GM21447 (cell line): ENCODE results near the gene C3orf22.

Experiments used
- ATAC-seq: cut with Tn5 transposase; IDR thresholded peaks from one replicate; pipeline ENCODE4 v1.9.1; 2021; ENCODE audit not compliant: unreplicated experiment

C3orf22 gene

GRCh38 chr3:126528800-126529541, 29.8 kb downstream of the C3orf22 start:
- no peak for ATAC-seq

- ATAC-seq: no peak
These were observed 30.3 kb downstream of the C3orf22 start for GRCh38 chr3:126528419-126528799.

GRCh38 chr3:126527455-126528211, 31.1 kb downstream of the C3orf22 start:
- ATAC-seq: no peak

- no peak for ATAC-seq
These were observed 31.7 kb downstream of the C3orf22 start for GRCh38 chr3:126527006-126527405.

- ATAC-seq: no peak
These were observed 32.1 kb downstream of the C3orf22 start for GRCh38 chr3:126526668-126527005.

- ATAC-seq: no peak
These were observed 32.7 kb downstream of the C3orf22 start for GRCh38 chr3:126525853-126526667.

GRCh38 chr3:126525091-126525852, 33.5 kb downstream of the C3orf22 start:
- ATAC-seq: no peak

- ATAC-seq: no peak
These were observed 34.2 kb downstream of the C3orf22 start for GRCh38 chr3:126524429-126524988.

GRCh38 chr3:126523745-126524428, 34.8 kb downstream of the C3orf22 start, which contains the start of gene CHST13:
CHST13 (plus strand) TSS chr3:126524155; CDS start chr3:126524333, 178 bp downstream.
- ATAC-seq: no peak

GRCh38 chr3:126522363-126522788, 36.4 kb downstream of the C3orf22 start:
- ATAC-seq: no peak

- ATAC-seq: no peak
These were observed 37.4 kb downstream of the C3orf22 start for GRCh38 chr3:126521122-126521891.

GRCh38 chr3:126519506-126520455, 39.0 kb downstream of the C3orf22 start:
- ATAC-seq: no peak

GRCh38 chr3:126518779-126519177, 40.0 kb downstream of the C3orf22 start:
- ATAC-seq: no peak

- ATAC-seq: no peak
These were observed 40.5 kb downstream of the C3orf22 start for GRCh38 chr3:126517986-126518778.

- ATAC-seq: no peak
These were observed 41.3 kb downstream of the C3orf22 start, which contains the start of gene UROC1 for GRCh38 chr3:126517291-126517951. UROC1 (minus strand) TSS chr3:126517773; CDS start chr3:126517719, 54 bp downstream.

- no peak for ATAC-seq
These were observed 41.8 kb downstream of the C3orf22 start for GRCh38 chr3:126516936-126517290.
